SK-N-SH (cell line): ENCODE measurements around the gene ATXN7.

Experiments
- EP300 ChIP-seq, 2 experiments: IDR thresholded peaks; 2 replicates each; pipeline versions ENCODE4 v1.4.0 to v1.6.1; 2012; ENCODE audit warnings: borderline replicate concordance in 1 of 2, low read depth in 1 of 2, low read length in 1 of 2
- EZH2phosphoT487 ChIP-seq: fragments of 200-600 bp; sonication (generic); IDR thresholded peaks from 2 replicates; pipeline ENCODE4 v1.6.1; 2017; ENCODE audit warnings: low read depth, mixed run types, mild to moderate bottlenecking, antibody characterized with exemption, moderate library complexity, borderline replicate concordance
- FOXJ3 ChIP-seq: sonication (generic); formaldehyde crosslinking; IDR thresholded peaks from 2 replicates; pipeline ENCODE4 v1.5.1; 2020; ENCODE audit warnings: mild to moderate bottlenecking, missing genetic modification reagents
- GABPA ChIP-seq: IDR thresholded peaks from 2 replicates; pipeline ENCODE4 v1.4.0; 2012; ENCODE audit warnings: low read depth, mild to moderate bottlenecking
- GATA2 ChIP-seq: sonication (generic); formaldehyde crosslinking; IDR thresholded peaks from 2 replicates; pipeline ENCODE4 v1.5.0; 2020; ENCODE audit warnings: mild to moderate bottlenecking, missing genetic modification reagents
- JUND ChIP-seq: IDR thresholded peaks from 2 replicates; pipeline ENCODE4 v1.4.0; 2012
- NRF1 ChIP-seq: IDR thresholded peaks from 2 replicates; pipeline ENCODE4 v1.6.1; 2012; ENCODE audit warnings: low read depth, mild to moderate bottlenecking, low read length
- RAD21 ChIP-seq: IDR thresholded peaks from 2 replicates; pipeline ENCODE4 v1.6.1; 2012; ENCODE audit warnings: mild to moderate bottlenecking, low read length
- RFX5 ChIP-seq: IDR thresholded peaks from 2 replicates; pipeline ENCODE4 v1.6.1; 2012; ENCODE audit warnings: mild to moderate bottlenecking, improper control_type of control experiment, low read length
- RXRA ChIP-seq: IDR thresholded peaks from 2 replicates; pipeline ENCODE4 v1.4.0; 2012; ENCODE audit warnings: low read depth, mild to moderate bottlenecking, borderline replicate concordance
- SIN3A ChIP-seq: IDR thresholded peaks from 2 replicates; pipeline ENCODE4 v1.6.1; 2012; ENCODE audit warnings: low read depth, mild to moderate bottlenecking, low read length, moderate library complexity, borderline replicate concordance
- TF ChIP-seq, protein P1 (sequence below): fragments of 200-600 bp; sonication (generic); IDR thresholded peaks from 2 replicates; pipeline ENCODE4 v1.6.1; 2017; ENCODE audit warnings: antibody characterized with exemption, mild to moderate bottlenecking, moderate library complexity
- TF ChIP-seq, protein P2 (sequence below): IDR thresholded peaks from 2 replicates; pipeline ENCODE4; 2012

- no peak for TF ChIP-seq EP300 (IDR thresholded peaks at IDR 0.05; ENCODE audit: borderline replicate concordance in 1 of 2, low read depth in 1 of 2, low read length in 1 of 2)
- no peak for TF ChIP-seq RAD21
- no peak for TF ChIP-seq NRF1
- TF ChIP-seq, protein P1, sequence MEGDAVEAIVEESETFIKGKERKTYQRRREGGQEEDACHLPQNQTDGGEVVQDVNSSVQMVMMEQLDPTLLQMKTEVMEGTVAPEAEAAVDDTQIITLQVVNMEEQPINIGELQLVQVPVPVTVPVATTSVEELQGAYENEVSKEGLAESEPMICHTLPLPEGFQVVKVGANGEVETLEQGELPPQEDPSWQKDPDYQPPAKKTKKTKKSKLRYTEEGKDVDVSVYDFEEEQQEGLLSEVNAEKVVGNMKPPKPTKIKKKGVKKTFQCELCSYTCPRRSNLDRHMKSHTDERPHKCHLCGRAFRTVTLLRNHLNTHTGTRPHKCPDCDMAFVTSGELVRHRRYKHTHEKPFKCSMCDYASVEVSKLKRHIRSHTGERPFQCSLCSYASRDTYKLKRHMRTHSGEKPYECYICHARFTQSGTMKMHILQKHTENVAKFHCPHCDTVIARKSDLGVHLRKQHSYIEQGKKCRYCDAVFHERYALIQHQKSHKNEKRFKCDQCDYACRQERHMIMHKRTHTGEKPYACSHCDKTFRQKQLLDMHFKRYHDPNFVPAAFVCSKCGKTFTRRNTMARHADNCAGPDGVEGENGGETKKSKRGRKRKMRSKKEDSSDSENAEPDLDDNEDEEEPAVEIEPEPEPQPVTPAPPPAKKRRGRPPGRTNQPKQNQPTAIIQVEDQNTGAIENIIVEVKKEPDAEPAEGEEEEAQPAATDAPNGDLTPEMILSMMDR, result no peak
- TF ChIP-seq RFX5, result no peak
- TF ChIP-seq GATA2 (CRISPR knock-in tag), result no peak
- TF ChIP-seq RXRA, result no peak
- TF ChIP-seq JUND, result no peak
- no peak for TF ChIP-seq GABPA
- TF ChIP-seq, protein P2, sequence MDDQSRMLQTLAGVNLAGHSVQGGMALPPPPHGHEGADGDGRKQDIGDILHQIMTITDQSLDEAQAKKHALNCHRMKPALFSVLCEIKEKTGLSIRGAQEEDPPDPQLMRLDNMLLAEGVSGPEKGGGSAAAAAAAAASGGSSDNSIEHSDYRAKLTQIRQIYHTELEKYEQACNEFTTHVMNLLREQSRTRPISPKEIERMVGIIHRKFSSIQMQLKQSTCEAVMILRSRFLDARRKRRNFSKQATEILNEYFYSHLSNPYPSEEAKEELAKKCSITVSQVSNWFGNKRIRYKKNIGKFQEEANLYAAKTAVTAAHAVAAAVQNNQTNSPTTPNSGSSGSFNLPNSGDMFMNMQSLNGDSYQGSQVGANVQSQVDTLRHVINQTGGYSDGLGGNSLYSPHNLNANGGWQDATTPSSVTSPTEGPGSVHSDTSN, result no peak
- TF ChIP-seq EZH2phosphoT487, result no peak
- TF ChIP-seq FOXJ3, result no peak
- TF ChIP-seq SIN3A, result no peak
These were observed 186.2 kb downstream of the ATXN7 start for GRCh38 chr3:64049832-64050231.
